ENCODE data around the gene FSIP1.

- no peak for TF ChIP-seq CTCF (IDR thresholded peaks at IDR 0.05)
- TF ChIP-seq EP300 (IDR thresholded peaks at IDR 0.05): no peak
- no peak for TF ChIP-seq POLR2A (IDR thresholded peaks at IDR 0.05)
Observed at GRCh38 chr15:39793923-39794322, 11.3 kb upstream of the FSIP1 start.

Measured in tibial nerve (tissue), 4 donors.